HepG2 (cell line): ENCODE results near the gene BTBD19. TPM values are rescaled to one million over a fixed set of nuclear protein-coding genes. Genes with fewer than 3 reads are reported as not detected.

Experiments
- AKNA ChIP-seq: sonication (generic); formaldehyde crosslinking; IDR thresholded peaks from 2 replicates; pipeline ENCODE4 v1.4.0; 2020; ENCODE audit warnings: missing genetic modification reagents, borderline replicate concordance
- MAFF ChIP-seq: IDR thresholded peaks from 2 replicates; pipeline ENCODE4 v1.6.1; 2011; ENCODE audit warnings: low read depth, low read length, improper control_type of control experiment
- MLX ChIP-seq: IDR thresholded peaks from 2 replicates; pipeline ENCODE4 v1.6.1; 2016
- NFIB ChIP-seq: sonication (generic); formaldehyde crosslinking; IDR thresholded peaks from 2 replicates; pipeline ENCODE4 v1.9.0; 2021; ENCODE audit warnings: missing genetic modification reagents, mild to moderate bottlenecking, borderline replicate concordance
- RBFOX2 ChIP-seq: fragments of 200-400 bp; formaldehyde crosslinking; IDR thresholded peaks from 2 replicates; pipeline ENCODE4 v1.6.1; 2017; ENCODE audit warnings: low read depth, mild to moderate bottlenecking, low read length
- ZNF335 ChIP-seq: sonication (generic); formaldehyde crosslinking; IDR thresholded peaks from 2 replicates; pipeline ENCODE4 v1.4.0; 2020; ENCODE audit warnings: missing genetic modification reagents
- ZSCAN29 ChIP-seq: sonication (generic); formaldehyde crosslinking; conservative IDR thresholded peaks from 2 replicates; pipeline ENCODE4 v1.4.0; 2020; ENCODE audit warnings: mild to moderate bottlenecking, missing genetic modification reagents
- polyA plus RNA-seq, 8 experiments: library from polyadenylated mRNA; depleted of rRNA in 3 of 8; stranded (reverse) in 7 of 8; unstranded in 1 of 8; fragments of >200 nt; fragmentation: Illumina TruSeq in 4 of 8; extraction: Trizol in 4 of 8; gene quantifications; 2 replicates each; pipeline versions ENCODE4 v1.2.1 to v1.2.3, GENCODE V29; 2011 to 2016; ENCODE audit warnings: low read depth in 4 of 8, missing spikeins in 1 of 8, mixed read lengths in 1 of 8; ENCODE audit not compliant: insufficient read depth in 1 of 8
- total RNA-seq, 5 experiments: library from RNA; depleted of rRNA; stranded (reverse); fragments of >200 nt; fragmentation: Illumina TruSeq; extraction: Trizol; gene quantifications; 2 replicates each; pipeline ENCODE4 v1.2.3, GENCODE V29; 2016; ENCODE audit warnings: low read depth in 1 of 5
- TF ChIP-seq, protein P1 (sequence below): sonication (generic); formaldehyde crosslinking; IDR thresholded peaks from 2 replicates; pipeline ENCODE4 v1.4.0; 2020; ENCODE audit warnings: mild to moderate bottlenecking, missing genetic modification reagents, borderline replicate concordance
- TF ChIP-seq, protein P2 (sequence below): conservative IDR thresholded peaks from 2 replicates; pipeline ENCODE4 v1.6.1; 2018; ENCODE audit warnings: missing genetic modification reagents
- TF ChIP-seq, protein P3 (sequence below): fragments of 450-650 bp; IDR thresholded peaks from 2 replicates; pipeline ENCODE4 v1.6.1; 2016

The BTBD19 gene
- total and polyA plus RNA-seq, 2 of the 13 experiments (the other 11 are each of a cell fraction or from before 2014, with no cell fraction given): 2.7 to 6.7 TPM

DNA sequence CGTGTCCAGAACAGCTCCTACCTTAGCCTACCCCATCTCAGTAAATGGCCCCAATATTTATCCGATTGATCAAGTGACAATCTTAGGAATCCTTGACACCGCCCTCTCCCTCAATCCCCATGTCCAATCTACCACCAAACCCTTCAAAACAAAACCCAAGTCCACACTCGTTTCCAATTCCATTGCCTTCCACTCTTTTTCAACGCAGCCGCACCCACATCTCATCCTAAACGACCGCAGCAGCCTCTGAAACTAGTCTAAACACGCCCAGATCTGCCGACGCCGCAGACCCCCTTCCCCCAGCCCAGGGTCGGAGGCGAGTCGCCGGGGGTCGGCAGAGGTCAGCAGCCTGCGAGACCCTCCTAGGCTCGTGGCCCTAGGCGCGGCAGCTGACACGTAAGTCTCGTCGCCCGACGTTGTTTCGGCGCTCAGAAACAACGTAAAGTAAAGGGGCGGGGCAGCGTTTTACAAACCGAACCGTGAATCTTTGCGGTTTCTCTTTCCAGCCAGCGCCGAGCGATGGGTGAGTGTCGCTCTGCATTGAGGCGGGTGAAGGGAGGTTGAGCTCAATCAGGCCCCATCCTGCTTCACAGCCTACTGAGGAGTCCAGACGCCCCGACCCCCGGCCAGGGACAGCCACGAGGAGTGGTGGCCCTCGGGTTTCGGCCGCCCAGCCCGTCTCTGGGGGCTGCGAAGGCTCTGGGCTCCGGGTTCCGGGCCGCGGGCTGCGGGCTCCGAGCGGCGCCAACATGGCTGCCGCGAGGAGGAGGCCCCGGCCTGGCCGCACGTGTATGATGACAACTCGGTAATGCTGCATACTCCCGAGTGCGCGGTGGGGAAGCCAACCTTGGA is 33.0 kb upstream of the BTBD19 start, which contains the start of gene RPS8 (continued):
- peak; percentile 77; the same call in 1 of the 2 replicates for TF ChIP-seq AKNA (CRISPR knock-in tag)
- no peak for TF ChIP-seq MAFF
- TF ChIP-seq, protein P1, sequence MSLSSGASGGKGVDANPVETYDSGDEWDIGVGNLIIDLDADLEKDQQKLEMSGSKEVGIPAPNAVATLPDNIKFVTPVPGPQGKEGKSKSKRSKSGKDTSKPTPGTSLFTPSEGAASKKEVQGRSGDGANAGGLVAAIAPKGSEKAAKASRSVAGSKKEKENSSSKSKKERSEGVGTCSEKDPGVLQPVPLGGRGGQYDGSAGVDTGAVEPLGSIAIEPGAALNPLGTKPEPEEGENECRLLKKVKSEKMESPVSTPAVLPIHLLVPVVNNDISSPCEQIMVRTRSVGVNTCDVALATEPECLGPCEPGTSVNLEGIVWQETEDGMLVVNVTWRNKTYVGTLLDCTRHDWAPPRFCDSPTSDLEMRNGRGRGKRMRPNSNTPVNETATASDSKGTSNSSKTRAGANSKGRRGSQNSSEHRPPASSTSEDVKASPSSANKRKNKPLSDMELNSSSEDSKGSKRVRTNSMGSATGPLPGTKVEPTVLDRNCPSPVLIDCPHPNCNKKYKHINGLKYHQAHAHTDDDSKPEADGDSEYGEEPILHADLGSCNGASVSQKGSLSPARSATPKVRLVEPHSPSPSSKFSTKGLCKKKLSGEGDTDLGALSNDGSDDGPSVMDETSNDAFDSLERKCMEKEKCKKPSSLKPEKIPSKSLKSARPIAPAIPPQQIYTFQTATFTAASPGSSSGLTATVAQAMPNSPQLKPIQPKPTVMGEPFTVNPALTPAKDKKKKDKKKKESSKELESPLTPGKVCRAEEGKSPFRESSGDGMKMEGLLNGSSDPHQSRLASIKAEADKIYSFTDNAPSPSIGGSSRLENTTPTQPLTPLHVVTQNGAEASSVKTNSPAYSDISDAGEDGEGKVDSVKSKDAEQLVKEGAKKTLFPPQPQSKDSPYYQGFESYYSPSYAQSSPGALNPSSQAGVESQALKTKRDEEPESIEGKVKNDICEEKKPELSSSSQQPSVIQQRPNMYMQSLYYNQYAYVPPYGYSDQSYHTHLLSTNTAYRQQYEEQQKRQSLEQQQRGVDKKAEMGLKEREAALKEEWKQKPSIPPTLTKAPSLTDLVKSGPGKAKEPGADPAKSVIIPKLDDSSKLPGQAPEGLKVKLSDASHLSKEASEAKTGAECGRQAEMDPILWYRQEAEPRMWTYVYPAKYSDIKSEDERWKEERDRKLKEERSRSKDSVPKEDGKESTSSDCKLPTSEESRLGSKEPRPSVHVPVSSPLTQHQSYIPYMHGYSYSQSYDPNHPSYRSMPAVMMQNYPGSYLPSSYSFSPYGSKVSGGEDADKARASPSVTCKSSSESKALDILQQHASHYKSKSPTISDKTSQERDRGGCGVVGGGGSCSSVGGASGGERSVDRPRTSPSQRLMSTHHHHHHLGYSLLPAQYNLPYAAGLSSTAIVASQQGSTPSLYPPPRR: 0 out of 2 replicates have a peak, but pooled peaks have one; percentile 29
- TF ChIP-seq NFIB (CRISPR knock-in tag): no peak
- no peak for TF ChIP-seq MLX (CRISPR knock-in tag)
- TF ChIP-seq, protein P2, sequence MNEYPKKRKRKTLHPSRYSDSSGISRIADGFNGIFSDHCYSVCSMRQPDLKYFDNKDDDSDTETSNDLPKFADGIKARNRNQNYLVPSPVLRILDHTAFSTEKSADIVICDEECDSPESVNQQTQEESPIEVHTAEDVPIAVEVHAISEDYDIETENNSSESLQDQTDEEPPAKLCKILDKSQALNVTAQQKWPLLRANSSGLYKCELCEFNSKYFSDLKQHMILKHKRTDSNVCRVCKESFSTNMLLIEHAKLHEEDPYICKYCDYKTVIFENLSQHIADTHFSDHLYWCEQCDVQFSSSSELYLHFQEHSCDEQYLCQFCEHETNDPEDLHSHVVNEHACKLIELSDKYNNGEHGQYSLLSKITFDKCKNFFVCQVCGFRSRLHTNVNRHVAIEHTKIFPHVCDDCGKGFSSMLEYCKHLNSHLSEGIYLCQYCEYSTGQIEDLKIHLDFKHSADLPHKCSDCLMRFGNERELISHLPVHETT (CRISPR knock-in tag): peak; percentile 37; the same call in 1 of the 2 replicates
- peak; percentile 79 for TF ChIP-seq ZNF335 (CRISPR knock-in tag)
- peak; percentile 99 for TF ChIP-seq RBFOX2
- TF ChIP-seq, protein P3, sequence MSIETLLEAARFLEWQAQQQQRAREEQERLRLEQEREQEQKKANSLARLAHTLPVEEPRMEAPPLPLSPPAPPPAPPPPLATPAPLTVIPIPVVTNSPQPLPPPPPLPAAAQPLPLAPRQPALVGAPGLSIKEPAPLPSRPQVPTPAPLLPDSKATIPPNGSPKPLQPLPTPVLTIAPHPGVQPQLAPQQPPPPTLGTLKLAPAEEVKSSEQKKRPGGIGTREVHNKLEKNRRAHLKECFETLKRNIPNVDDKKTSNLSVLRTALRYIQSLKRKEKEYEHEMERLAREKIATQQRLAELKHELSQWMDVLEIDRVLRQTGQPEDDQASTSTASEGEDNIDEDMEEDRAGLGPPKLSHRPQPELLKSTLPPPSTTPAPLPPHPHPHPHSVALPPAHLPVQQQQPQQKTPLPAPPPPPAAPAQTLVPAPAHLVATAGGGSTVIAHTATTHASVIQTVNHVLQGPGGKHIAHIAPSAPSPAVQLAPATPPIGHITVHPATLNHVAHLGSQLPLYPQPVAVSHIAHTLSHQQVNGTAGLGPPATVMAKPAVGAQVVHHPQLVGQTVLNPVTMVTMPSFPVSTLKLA: peak; percentile 34
- peak; percentile 70 for TF ChIP-seq ZSCAN29 (CRISPR knock-in tag)
